ENCODE results near the gene AFAP1.
A peak's percentile ranks its signal among the peaks of the same experiment; 100 is the strongest.

AFAP1 gene

GRCh38 chr4:7803992-7804755, 135.5 kb downstream of the AFAP1 start:
- Histone ChIP-seq H3K4me3 (ENCODE audit: low read depth, low read length) (no peak overlapping the region), H3K27ac (ENCODE audit: extremely low read depth, low read depth, low read length) (no peak overlapping the region), H3K9me3 (ENCODE audit: control insufficient read depth, insufficient read depth, low read depth, low read length) (no peaks in the 10 kb centered on the region), H3K36me3 (ENCODE audit: control insufficient read depth in 2 of 2, insufficient read depth in 1 of 2, low read length in 2 of 2) (peaks cover 0 to 29% of the 10 kb centered on the region in 2 experiments; a peak in 1 of 3 replicates), H3K4me1 (ENCODE audit: control insufficient read depth, insufficient read depth, low read length) (no peaks in the 10 kb centered on the region)
- CTCF ChIA-PET = interaction anchor here (0.6 to 7.5 kb wide), 35 partner anchors 8 to 388 kb away, joined by 3 to 100 read pairs (median 5); partner anchors contain the start of gene AFAP1
- POLR2A ChIA-PET = interaction anchor here (0.6 kb wide), 1 partner anchor 1164 kb away, joined by 4 read pairs; no protein-coding TSS in a partner anchor
- TF ChIP-seq ZSCAN16 (tag by site-specific recombination; IDR thresholded peaks at IDR 0.05) (no peak), ZNF658 (tag by site-specific recombination; IDR thresholded peaks at IDR 0.05) (no peak), ZNF18 (tag by site-specific recombination; IDR thresholded peaks at IDR 0.05) (no peak), ZNF580 (tag by site-specific recombination; IDR thresholded peaks at IDR 0.05) (no peak), ZNF677 (tag by site-specific recombination; IDR thresholded peaks at IDR 0.05) (no peak), ZNF174 (tag by site-specific recombination; IDR thresholded peaks at IDR 0.05) (no peak), ZNF133 (tag by site-specific recombination; IDR thresholded peaks at IDR 0.05) (no peak), ZNF155 (tag by site-specific recombination; IDR thresholded peaks at IDR 0.05) (no peak), OSR2 (tag by site-specific recombination; IDR thresholded peaks at IDR 0.05) (no peak), GLIS2 (tag by site-specific recombination; IDR thresholded peaks at IDR 0.05) (no peak), PRDM4 (tag by site-specific recombination; IDR thresholded peaks at IDR 0.05) (peak; percentile 36; the same call in 1 of the 2 replicates), ZNF707 (tag by site-specific recombination; IDR thresholded peaks at IDR 0.05) (no peak), ZNF248 (tag by site-specific recombination; IDR thresholded peaks at IDR 0.05) (no peak), ZNF26 (tag by site-specific recombination; IDR thresholded peaks at IDR 0.05) (no peak), ZNF654 (tag by site-specific recombination; IDR thresholded peaks at IDR 0.05; ENCODE audit: low read depth) (peak; percentile 60), ZNF350 (tag by site-specific recombination; IDR thresholded peaks at IDR 0.05) (no peak), INSM2 (tag by site-specific recombination; IDR thresholded peaks at IDR 0.05) (no peak), CTCF (tag by site-specific recombination; IDR thresholded peaks at IDR 0.05) (peak; percentile 43; the same call in 1 of the 2 replicates), ZNF324 (tag by site-specific recombination; IDR thresholded peaks at IDR 0.05) (no peak), REST (tag by site-specific recombination; IDR thresholded peaks at IDR 0.05) (no peak), ZNF645 (tag by site-specific recombination; IDR thresholded peaks at IDR 0.05) (no peak), ZNF792 (tag by site-specific recombination; IDR thresholded peaks at IDR 0.05) (no peak), ZSCAN30 (tag by site-specific recombination; IDR thresholded peaks at IDR 0.05) (peak; percentile 81; the same call in 1 of the 2 replicates)
